Keratinocyte (primary cell): ENCODE measurements around the gene GRIA2.

Source experiments
- EZH2 ChIP-seq: IDR thresholded peaks from one replicate; pipeline ENCODE4 v1.6.1; 2012; ENCODE audit warnings: inconsistent platforms, mild to moderate bottlenecking, low read length, moderate library complexity
- TF ChIP-seq, protein P1 (sequence below), 3 experiments: IDR thresholded peaks in 1 of 3; conservative IDR thresholded peaks in 1 of 3; optimal IDR thresholded peaks in 1 of 3; 2 replicates in 2 of 3; 3 replicates in 1 of 3; pipeline versions ENCODE3 to v1.5.1; 2011; ENCODE audit warnings: low read length in 3 of 3, mild to moderate bottlenecking in 3 of 3, moderate library complexity in 2 of 3, control low read depth in 1 of 3, inconsistent platforms in 1 of 3; ENCODE audit not compliant: insufficient read depth in 2 of 3; ENCODE audit errors: extremely low read depth in 1 of 3

DNA sequence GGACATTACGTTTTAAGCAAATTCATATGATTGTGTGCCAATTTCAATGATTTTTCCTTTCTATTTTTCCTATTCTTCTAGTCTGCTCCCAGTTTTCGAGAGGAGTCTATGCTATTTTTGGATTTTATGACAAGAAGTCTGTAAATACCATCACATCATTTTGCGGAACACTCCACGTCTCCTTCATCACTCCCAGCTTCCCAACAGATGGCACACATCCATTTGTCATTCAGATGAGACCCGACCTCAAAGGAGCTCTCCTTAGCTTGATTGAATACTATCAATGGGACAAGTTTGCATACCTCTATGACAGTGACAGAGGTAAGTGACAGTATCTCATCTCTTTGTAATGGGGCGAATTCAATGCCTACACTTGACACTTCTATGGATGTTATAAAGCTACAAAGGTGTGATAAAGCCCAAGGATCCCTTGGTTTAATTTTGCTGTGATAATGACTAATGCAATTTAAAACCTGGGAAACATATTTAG, 83.0 kb downstream of the GRIA2 start:
- TF ChIP-seq, protein P1, sequence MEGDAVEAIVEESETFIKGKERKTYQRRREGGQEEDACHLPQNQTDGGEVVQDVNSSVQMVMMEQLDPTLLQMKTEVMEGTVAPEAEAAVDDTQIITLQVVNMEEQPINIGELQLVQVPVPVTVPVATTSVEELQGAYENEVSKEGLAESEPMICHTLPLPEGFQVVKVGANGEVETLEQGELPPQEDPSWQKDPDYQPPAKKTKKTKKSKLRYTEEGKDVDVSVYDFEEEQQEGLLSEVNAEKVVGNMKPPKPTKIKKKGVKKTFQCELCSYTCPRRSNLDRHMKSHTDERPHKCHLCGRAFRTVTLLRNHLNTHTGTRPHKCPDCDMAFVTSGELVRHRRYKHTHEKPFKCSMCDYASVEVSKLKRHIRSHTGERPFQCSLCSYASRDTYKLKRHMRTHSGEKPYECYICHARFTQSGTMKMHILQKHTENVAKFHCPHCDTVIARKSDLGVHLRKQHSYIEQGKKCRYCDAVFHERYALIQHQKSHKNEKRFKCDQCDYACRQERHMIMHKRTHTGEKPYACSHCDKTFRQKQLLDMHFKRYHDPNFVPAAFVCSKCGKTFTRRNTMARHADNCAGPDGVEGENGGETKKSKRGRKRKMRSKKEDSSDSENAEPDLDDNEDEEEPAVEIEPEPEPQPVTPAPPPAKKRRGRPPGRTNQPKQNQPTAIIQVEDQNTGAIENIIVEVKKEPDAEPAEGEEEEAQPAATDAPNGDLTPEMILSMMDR (optimal IDR thresholded peaks at IDR 0.05 in 1 of 3, IDR thresholded peaks at IDR 0.05 in 1 of 3, conservative IDR thresholded peaks at IDR 0.05 in 1 of 3; ENCODE audit: extremely low read depth in 1 of 3, insufficient read depth in 2 of 3, low read length in 3 of 3) = no peak
- no peak for TF ChIP-seq EZH2
